BLaER1 treated with 17β-estradiol and CSF1 and Interleukin-3, amounts not matched to agents 10 nM and 100 nM (cell line): Measurements from ENCODE around the gene MROH9.

Experiments used
- H3K27ac ChIP-seq, 11 experiments: shearing (Covaris generic); formaldehyde crosslinking; 2 replicates each; pipeline ENCODE4 v1.8.1; 2022
- H3K27me3 ChIP-seq, 11 experiments: shearing (Covaris generic); formaldehyde crosslinking; 2 replicates each; pipeline ENCODE4 v1.8.1; 2022
- H3K36me3 ChIP-seq, 11 experiments: shearing (Covaris generic); formaldehyde crosslinking; 2 replicates each; pipeline ENCODE4 v1.8.1; 2022
- H3K4me1 ChIP-seq, 10 experiments: shearing (Covaris generic); formaldehyde crosslinking; 2 replicates each; pipeline ENCODE4 v1.8.1; 2022
- H3K4me2 ChIP-seq, 11 experiments: shearing (Covaris generic); formaldehyde crosslinking; 2 replicates each; pipeline ENCODE4 v1.8.1; 2022
- H3K4me3 ChIP-seq, 10 experiments: shearing (Covaris generic); formaldehyde crosslinking; 2 replicates each; pipeline ENCODE4 v1.8.1; 2022
- H3K9ac ChIP-seq, 11 experiments: shearing (Covaris generic); formaldehyde crosslinking; 2 replicates each; pipeline ENCODE4 v1.8.1; 2022
- H3K9me3 ChIP-seq, 11 experiments: shearing (Covaris generic); formaldehyde crosslinking; replicated peaks in 1 of 11; 2 replicates each; pipeline ENCODE4 v1.8.1; 2022
- H4K20me1 ChIP-seq, 11 experiments: shearing (Covaris generic); formaldehyde crosslinking; 2 replicates each; pipeline ENCODE4 v1.8.1; 2022
- Cebpa-rat ChIP-seq, 11 experiments: shearing (Covaris generic); IDR thresholded peaks; 2 replicates each; pipeline ENCODE4 v1.8.1; 2022

Gene MROH9

DNA sequence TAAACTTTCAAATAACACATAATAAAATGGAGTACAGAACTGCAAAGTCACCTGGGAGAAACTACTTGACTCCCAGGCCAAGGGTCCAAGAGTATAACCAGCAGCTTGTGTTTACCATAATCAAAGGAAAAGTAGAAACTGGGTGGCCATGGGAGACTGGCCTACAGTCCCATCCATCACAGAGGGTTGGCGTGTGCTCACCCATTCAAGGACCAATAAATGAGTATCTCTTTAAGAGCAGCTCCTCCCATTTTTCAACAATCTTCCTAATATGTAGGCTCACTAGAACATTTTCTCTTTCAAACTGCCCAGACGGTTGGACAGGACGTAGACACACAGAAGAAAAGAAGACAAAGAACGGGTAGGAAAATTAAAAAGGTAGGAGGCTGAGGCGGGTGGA lies 155.3 kb downstream of the MROH9 start, which contains the start of gene FMO3:
Gene FMO3 (plus strand): TSS at position 302 of the 400 bp plus-strand sequence. CDS start 1,754 bp downstream, outside the sequence.
- TF ChIP-seq Cebpa-rat (IDR thresholded peaks at IDR 0.05), result no peak
- no peak within 1 kb of the TSS for H3K4me2 ChIP-seq

DNA sequence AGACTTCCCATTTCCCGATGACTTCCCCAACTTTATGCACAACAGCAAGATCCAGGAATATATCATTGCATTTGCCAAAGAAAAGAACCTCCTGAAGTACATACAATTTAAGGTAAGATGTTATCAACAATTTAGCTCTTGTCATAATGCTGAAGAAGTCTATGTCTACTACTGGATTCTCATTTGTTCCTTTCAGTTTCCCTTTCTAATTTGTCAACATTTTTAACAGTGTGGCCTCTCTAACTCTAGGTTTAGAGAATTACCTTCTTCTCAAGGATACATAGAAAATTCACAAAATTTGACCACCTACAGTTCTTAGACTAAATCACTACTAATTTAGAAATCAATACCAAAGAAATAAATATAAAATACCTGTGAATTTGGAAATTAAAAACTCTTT lies 168.5 kb downstream of the MROH9 start:
- Histone ChIP-seq H4K20me1 (no peaks in the 10 kb centered on the region), H3K9ac (no peak overlapping the region), H3K36me3 (no peaks in the 10 kb centered on the region), H3K9me3 (no peaks in the 10 kb centered on the region), H3K4me3 (no peak overlapping the region), H3K4me2 (no peak overlapping the region), H3K27ac (no peak overlapping the region), H3K27me3 (no peaks in the 10 kb centered on the region), H3K4me1 (no peaks in the 10 kb centered on the region)
- TF ChIP-seq Cebpa-rat (IDR thresholded peaks at IDR 0.05), result no peak

More for the DNA sequence above, 155.3 kb downstream of the MROH9 start, which contains the start of gene FMO3:
- no peak within 1 kb of the TSS for H3K4me3 ChIP-seq
- no peaks in the 10 kb centered on the region for H3K36me3 ChIP-seq
- H3K9me3 ChIP-seq, result no peaks in the 10 kb centered on the region
- no peaks in the 10 kb centered on the region for H4K20me1 ChIP-seq
- H3K27me3 ChIP-seq, result no peaks in the 10 kb centered on the region
- no peak within 1 kb of the TSS for H3K27ac ChIP-seq
- H3K9ac ChIP-seq, result no peak within 1 kb of the TSS
- H3K4me1 ChIP-seq, result no peaks in the 10 kb centered on the region

DNA sequence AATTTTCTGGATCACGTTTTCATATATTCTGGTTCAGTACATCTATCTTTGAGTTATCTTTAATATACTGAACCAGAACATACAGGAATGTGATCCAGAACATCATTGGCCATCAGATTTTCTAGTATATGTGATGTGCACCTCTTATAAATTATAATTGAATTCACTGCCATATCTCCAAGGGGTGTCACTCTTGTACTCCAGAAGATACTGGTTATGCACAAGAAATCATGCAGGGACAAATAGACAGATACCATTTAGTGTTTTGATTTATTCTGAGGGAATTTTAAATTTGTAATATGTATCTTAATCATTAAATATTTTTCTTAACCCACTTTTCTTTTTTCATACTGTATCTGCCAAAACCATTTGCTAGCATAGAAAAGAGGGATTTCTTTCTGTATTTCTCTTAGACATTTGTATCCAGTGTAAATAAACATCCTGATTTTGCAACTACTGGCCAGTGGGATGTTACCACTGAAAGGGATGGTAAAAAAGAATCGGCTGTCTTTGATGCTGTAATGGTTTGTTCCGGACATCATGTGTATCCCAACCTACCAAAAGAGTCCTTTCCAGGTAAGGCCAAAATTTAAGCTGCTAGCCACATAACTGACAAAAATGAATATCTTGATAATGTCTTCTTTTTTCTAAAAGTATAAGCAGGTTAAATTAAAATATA lies 172.1 kb downstream of the MROH9 start:
- no peak overlapping the region for H3K27ac ChIP-seq
- H3K4me1 ChIP-seq, result no peaks in the 10 kb centered on the region
- H3K27me3 ChIP-seq, result no peaks in the 10 kb centered on the region
- TF ChIP-seq Cebpa-rat (IDR thresholded peaks at IDR 0.05), result no peak
- no peak overlapping the region for H3K4me2 ChIP-seq
- no peaks in the 10 kb centered on the region for H4K20me1 ChIP-seq
- no peaks in the 10 kb centered on the region for H3K36me3 ChIP-seq
- H3K9ac ChIP-seq, result no peak overlapping the region
- H3K9me3 ChIP-seq, result no peaks in the 10 kb centered on the region
- no peak overlapping the region for H3K4me3 ChIP-seq

DNA sequence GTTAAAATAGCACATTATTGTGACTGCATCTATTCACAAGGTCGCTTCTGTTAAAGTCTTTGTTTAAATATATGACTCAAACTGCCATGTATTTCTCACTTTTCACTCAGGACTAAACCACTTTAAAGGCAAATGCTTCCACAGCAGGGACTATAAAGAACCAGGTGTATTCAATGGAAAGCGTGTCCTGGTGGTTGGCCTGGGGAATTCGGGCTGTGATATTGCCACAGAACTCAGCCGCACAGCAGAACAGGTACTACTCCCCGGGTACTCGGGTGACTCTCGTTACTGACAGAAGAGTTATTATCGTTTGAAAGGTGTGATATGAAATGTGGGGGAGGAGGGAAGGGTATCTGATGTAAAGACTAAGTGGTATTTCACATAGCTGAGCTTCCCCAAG lies 172.6 kb downstream of the MROH9 start:
- Histone ChIP-seq H3K9me3 (no peaks in the 10 kb centered on the region), H4K20me1 (no peaks in the 10 kb centered on the region), H3K4me2 (no peak overlapping the region), H3K4me3 (no peak overlapping the region), H3K27ac (no peak overlapping the region), H3K4me1 (no peaks in the 10 kb centered on the region), H3K9ac (no peak overlapping the region), H3K36me3 (no peaks in the 10 kb centered on the region), H3K27me3 (no peaks in the 10 kb centered on the region)
- no peak for TF ChIP-seq Cebpa-rat (IDR thresholded peaks at IDR 0.05)

DNA sequence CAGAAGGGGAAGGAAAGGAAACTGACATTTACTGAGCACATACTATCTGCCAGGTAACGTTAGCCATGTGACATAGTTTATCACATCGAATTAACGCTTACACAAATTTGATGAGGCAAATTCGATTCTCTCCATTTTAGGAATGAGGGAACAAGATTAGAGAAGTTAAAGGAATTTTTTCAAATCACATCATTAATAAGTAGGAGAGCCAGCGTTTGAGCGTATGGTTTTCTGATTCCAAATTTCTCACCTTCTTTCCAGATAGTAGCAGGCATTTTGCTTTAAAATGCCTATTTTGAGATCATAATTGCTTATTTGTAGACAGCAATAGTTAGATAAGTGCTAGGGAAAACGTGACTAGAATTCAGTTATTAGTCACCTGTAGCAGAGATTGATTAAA lies 174.6 kb downstream of the MROH9 start:
- H3K27ac ChIP-seq, result no peak overlapping the region
- H4K20me1 ChIP-seq, result no peaks in the 10 kb centered on the region
- no peaks in the 10 kb centered on the region for H3K9me3 ChIP-seq
- TF ChIP-seq Cebpa-rat (IDR thresholded peaks at IDR 0.05), result no peak
- H3K36me3 ChIP-seq, result no peaks in the 10 kb centered on the region
- no peak overlapping the region for H3K9ac ChIP-seq
- no peak overlapping the region for H3K4me2 ChIP-seq
- H3K4me1 ChIP-seq, result no peaks in the 10 kb centered on the region
- H3K4me3 ChIP-seq, result no peak overlapping the region
- H3K27me3 ChIP-seq, result no peaks in the 10 kb centered on the region

DNA sequence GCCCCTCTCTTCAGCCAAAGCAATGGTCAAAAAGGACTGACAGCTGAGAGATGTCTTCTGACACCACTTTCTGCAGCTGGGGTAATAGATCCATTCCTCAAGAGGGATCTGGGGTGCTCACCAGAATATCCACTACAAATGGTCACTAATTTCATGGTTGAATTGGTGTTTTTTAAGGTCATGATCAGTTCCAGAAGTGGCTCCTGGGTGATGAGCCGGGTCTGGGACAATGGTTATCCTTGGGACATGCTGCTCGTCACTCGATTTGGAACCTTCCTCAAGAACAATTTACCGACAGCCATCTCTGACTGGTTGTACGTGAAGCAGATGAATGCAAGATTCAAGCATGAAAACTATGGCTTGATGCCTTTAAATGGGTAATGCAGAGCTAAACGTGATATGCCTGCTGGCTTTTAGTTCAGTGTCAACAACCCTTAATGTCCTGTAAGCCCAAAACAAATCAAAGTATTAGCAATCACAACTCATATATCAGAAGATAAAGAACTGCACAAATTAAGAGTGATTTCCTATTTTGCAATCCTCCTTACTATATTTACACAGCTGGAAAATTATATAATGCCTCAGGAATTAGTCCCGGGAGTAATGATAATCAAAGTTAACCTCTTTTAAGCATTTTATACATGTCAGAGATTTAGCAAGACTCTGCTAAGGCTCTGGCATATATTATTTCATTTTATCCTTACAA lies 175.4 kb downstream of the MROH9 start:
- H3K9ac ChIP-seq, result no peak overlapping the region
- no peak overlapping the region for H3K27ac ChIP-seq
- no peak overlapping the region for H3K4me2 ChIP-seq
- no peak for TF ChIP-seq Cebpa-rat (IDR thresholded peaks at IDR 0.05)
- H3K9me3 ChIP-seq, result no peaks in the 10 kb centered on the region
- H3K36me3 ChIP-seq, result no peaks in the 10 kb centered on the region
- no peaks in the 10 kb centered on the region for H3K4me1 ChIP-seq
- H3K4me3 ChIP-seq, result no peak overlapping the region
- H4K20me1 ChIP-seq, result no peaks in the 10 kb centered on the region
- H3K27me3 ChIP-seq, result no peaks in the 10 kb centered on the region

DNA sequence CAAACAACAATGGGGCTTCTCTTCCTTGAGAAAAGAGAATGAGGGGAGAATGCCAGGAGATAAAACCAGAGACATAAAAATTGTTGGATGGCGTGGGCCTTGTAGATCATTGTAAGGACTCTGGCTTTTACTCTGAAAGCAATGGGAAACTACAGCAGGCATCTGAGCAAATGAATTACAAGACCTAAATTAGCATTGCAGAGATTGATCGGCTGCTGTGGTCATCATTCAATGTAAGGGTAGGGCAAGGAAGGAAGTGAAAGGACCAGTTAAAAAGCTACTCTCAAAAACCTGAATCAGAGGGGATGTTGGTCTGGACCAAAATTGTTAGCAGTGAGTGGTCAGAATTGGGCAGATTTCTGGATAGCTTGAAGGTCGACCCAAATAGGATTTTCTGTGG lies 176.8 kb downstream of the MROH9 start:
- Histone ChIP-seq H3K27ac (no peak overlapping the region), H3K4me2 (no peak overlapping the region)
- no peak for TF ChIP-seq Cebpa-rat (IDR thresholded peaks at IDR 0.05)

DNA sequence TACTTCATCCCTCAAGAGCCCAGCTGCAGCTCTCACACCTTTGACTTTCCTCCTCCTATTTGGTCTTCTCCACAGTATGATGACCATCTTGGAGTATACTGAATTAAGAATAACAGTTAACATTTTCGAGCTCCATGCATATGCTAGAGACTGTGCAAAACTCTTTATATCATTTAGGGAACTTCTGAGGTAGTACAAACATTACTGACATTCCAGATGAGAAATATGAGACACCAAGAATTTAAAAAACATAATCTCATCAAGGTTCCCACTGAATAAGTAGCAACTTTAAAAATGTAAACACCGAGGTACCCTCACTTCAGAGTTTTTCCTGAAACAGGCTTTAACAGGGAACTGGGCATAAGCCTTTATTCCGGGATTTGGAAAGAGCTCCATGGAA lies 178.0 kb downstream of the MROH9 start:
- H3K27me3 ChIP-seq, result no peaks in the 10 kb centered on the region
- TF ChIP-seq Cebpa-rat (IDR thresholded peaks at IDR 0.05), result no peak
- H3K4me2 ChIP-seq, result no peak overlapping the region
- H3K9me3 ChIP-seq, result no peaks in the 10 kb centered on the region
- H3K36me3 ChIP-seq, result no peaks in the 10 kb centered on the region
- no peaks in the 10 kb centered on the region for H4K20me1 ChIP-seq
- H3K9ac ChIP-seq, result no peak overlapping the region
- no peak overlapping the region for H3K4me3 ChIP-seq
- no peak overlapping the region for H3K27ac ChIP-seq
- H3K4me1 ChIP-seq, result no peaks in the 10 kb centered on the region

More for the DNA sequence above, 176.8 kb downstream of the MROH9 start:
- H3K9ac ChIP-seq, result no peak overlapping the region
- no peaks in the 10 kb centered on the region for H3K36me3 ChIP-seq
- H3K4me3 ChIP-seq, result no peak overlapping the region
- H3K4me1 ChIP-seq, result no peaks in the 10 kb centered on the region
- no peaks in the 10 kb centered on the region for H3K27me3 ChIP-seq
- no peaks in the 10 kb centered on the region for H3K9me3 ChIP-seq
- H4K20me1 ChIP-seq, result no peaks in the 10 kb centered on the region
